ENCODE data around the gene FAM3A.
"Not testable (repeated sequence)": the region's sequence is repeated elsewhere in the genome, so short reads cannot be mapped to it uniquely, and the experiment has no call there.

Gene FAM3A, protein sequence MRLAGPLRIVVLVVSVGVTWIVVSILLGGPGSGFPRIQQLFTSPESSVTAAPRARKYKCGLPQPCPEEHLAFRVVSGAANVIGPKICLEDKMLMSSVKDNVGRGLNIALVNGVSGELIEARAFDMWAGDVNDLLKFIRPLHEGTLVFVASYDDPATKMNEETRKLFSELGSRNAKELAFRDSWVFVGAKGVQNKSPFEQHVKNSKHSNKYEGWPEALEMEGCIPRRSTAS

GRCh38 chrX:154515966-154516655 lies at the start of gene FAM3A:
FAM3A (minus strand) TSS chrX:154516232; CDS start chrX:154515772, 460 bp downstream.
- peak; percentile 87 for DNase-seq

DNA sequence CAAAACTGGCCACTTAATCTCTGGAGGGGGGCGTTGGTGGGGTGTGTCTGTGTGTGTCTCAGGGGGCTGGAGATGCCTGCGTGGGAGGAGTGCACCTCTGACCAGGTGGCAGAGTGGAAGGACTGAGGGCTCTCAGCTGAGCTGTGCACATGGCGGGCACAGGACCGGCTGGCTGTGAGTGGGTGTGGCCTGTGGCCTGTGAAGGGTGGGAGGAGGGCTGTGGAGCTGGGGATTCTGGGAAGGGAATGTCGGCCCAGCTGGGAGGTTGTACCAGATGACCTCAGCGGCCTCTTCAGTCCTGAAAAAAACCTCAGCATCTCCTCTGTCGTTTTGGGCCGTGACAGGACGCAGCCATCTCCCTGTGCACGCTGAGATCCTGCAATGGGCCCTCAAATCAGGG lies 46.3 kb upstream of the FAM3A start:
- DNase-seq: not testable (repeated sequence)

- DNase-seq: not testable (repeated sequence)
Observed at GRCh38 chrX:154560326-154560725, 44.3 kb upstream of the FAM3A start.

DNA sequence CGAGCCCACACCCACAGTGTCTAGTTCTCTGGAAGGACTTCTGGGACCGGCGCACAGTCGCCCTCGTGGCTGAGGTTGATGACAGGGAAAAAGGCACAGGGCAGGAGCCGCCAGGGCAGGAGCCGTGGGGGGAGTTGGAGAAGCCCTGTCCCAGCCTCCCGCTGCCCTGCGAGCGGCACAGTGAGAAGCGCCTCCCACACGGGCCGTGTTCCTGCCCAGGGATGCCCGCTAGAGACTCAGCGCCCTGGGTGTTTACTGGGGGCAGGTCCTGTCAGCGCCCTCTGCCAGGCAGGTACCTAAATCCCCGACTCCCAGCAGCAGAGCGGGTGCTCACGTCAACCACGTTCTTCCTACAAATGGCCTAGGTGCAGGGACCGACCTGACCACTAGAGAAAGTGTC lies 42.9 kb upstream of the FAM3A start:
- DNase-seq: not testable (repeated sequence)

- not testable (repeated sequence) for DNase-seq
Observed at GRCh38 chrX:154558060-154558690, 42.1 kb upstream of the FAM3A start.

DNA sequence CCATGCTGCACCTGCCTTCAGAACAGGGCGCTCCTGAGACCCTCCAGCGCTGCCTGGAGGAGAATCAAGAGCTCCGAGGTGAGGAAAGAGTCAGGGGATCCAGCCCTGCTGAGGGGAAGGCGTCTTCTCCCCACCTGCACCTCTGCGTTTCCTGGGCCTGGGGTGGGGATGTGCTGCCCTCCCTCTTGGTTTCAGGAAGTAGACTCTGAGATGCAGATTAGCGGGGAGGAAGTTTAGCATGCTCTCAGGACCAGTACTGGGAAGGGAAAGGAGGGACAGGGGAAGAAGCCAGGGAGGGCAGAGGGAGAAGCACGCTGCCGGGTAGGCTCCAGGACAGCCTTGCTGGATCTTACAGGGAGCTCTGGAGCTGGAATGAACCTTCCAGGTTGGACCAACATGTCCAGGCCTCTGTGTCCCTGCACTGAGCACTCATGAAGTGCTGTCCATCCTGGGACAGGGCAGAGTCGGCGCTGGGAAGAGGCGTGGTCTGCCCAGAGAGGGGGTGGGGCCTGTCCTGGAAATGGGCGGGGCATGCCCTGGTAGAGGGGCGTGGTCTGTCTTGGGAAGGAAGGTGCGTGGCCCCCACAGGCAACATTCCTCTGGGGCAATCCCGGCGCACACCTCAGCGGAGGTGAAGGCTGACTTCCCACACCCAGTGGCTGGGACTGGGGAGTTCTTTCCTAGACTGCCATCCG lies 36.2 kb upstream of the FAM3A start:
- DNase-seq: not testable (repeated sequence)

- no peak for DNase-seq
Observed at GRCh38 chrX:154549766-154550165, 33.7 kb upstream of the FAM3A start.

GRCh38 chrX:154548028-154548316 lies 31.9 kb upstream of the FAM3A start:
- no peak for DNase-seq

GRCh38 chrX:154547245-154548027 lies 31.4 kb upstream of the FAM3A start, which contains the start of gene IKBKG:
IKBKG (plus strand) TSS chrX:154547620; CDS start chrX:154552003, 4,383 bp downstream.
- peak; percentile 85 for DNase-seq

DNA sequence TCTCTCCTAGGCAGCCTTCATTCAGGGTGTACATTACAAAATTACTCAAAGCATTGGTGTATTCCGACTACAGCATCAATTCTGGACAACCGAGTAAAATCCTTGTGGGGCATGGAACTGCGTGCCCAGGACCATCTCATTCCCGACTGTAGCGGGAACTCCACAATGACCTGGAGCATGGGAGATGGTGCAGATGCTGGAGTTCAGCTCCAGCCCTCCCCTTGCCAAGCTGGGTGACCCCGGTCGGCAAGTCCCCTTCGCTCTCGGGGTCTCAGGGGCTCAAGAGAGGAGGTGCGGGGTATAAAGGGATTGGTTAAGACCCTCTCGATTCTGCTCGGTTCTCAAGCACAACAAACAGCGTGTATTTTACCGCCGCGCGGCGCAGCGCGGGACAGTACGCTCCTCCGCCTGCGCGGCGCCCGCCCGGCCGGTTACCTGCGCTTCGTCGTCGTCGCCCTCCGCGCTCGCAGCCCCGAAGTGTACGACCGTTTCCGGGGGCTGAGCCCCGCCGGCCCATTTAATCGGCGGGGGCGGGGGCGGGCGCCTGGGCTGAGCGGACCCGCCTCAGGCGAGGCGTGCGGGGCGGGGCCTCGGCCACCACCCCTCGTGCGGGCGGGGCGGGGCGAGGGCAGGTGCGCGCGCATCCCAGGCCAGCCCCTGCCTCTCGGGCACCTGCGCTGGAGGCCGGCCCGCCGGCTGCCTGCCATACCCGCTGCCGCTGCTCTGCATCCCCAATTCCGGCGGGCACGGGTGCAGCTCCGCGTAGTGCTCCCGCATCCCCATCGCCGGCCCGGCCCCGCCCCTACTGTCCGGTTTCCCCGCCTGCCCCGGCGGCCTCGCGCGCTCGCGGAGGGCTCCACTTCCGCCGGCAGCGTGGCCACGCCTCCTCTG lies 30.6 kb upstream of the FAM3A start, which contains the start of gene G6PD:
G6PD (minus strand) TSS at position 493 of the 891 bp plus-strand sequence. CDS start 691 bp downstream, outside the sequence.
- peak; percentile 76 for DNase-seq

GRCh38 chrX:154545673-154546274 lies 29.7 kb upstream of the FAM3A start:
- DNase-seq: no peak

DNA sequence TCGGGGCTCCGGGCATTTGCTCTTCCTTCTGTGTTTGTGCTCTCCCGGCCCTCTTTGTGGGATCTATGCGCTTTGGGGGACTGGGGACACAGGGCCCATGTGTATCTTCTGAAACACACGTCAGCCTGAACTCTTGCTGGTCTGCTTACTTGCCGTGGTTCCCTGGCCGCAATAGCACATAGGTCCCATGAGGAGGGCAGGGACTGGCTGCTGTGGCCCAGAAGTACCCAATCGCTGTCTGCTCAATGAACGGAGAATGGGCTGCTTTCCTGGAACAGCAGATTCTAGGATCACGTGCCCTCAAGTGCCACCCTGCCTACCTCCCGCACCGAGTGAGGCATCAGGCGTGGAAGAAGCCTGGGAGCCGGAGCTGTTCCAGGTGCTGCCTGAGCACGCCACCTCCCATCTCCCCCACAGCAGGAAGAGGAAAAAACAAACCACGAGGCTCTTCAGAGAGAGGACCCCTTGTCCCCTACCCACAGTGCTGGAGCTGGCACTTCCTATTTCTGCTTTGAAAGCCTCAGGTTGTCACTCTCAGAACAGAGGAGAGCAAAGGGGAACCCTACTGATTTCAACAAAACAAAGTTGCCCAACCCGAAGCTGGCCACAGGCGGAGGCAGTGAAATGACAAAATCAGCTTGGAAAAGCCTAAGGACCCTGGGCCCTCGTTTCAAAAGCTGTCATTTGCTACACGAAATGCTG lies 26.8 kb upstream of the FAM3A start:
- DNase-seq: no peak

DNA sequence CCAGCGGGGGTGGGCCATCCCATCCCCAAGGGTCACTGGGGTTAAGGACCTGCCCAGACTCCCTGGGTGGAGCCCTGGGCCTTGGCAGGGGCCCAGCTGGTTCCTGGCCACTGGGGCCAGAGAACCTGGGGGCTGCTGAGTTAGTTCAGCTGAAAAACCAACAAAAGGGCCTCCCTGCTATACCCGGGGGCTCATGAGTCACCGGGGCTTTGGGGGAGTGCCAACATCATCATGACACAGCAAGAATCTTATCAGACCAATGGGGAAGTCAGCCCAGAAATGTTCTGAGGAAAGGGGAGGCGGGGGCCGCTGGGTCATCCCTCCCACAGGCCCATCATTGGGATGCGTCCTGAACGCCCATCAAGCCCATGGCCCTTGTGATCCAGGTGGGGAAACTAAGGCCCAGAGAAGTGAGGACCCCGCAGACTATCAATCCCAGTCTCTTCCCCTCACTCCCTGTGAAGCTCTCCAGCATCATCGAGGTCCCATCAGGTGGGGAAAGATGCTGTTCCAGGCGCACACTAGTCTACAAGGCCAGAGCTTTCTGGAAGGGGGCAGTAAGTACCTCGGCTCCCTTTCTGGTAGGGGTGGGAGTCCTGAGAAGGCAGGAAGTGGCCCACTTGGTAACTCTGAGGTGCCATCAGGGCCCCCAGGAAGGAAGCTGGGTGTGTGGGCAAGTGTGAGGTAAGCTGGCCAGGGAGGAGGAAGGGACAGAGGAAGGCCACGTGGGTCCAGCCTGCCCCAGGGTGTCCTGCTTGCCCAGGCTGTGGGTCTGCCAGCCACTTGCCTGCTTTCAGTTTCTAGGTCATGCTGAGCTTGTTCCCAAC lies 26.1 kb upstream of the FAM3A start:
- DNase-seq: peak; percentile 46

DNA sequence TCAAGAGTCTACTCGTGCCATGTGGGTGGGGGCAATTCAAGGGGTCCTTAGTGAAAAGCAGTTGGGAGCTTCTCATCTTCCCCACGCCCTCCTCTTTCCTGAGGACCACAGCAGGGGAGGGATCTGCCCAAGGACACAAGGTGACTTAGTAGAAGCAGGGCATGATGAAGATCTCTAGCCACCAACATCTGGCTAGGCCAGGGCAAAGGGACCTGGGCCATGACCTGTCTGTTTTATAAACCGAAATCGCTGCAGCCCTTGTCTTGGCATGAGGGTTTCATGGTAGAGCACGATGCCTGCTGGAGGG lies 25.5 kb upstream of the FAM3A start:
- no peak for DNase-seq

DNA sequence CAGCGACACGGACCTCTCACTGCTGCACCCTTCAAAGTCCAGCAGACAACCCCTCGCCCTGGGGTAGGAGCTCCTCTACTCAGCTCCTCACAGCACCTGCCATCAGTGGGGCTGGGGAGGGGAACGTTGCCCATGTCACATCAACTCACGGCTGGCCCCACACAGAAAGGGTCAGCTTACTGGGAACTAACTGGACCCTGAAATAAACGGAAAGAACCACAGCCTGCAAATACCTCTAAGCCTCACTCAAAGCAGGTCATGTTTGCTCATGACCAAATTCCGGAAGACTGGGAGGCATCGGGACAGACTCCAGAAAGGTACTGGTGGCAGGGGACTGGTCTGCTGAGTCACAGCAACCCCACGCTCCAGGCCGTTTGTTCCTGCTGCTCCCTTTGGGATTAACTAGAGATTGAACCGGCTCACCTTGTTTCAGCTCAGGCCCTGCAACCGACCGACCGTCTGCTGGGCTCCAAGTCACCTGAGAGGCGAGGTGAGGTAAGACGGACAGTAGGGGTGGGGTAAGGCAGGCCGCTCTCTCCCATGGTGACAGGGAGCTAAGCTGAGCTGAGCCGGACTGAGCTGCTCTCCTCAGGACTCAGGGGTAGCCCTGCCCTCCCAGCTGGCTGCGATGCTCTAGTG lies 25.0 kb upstream of the FAM3A start:
- DNase-seq: no peak

DNA sequence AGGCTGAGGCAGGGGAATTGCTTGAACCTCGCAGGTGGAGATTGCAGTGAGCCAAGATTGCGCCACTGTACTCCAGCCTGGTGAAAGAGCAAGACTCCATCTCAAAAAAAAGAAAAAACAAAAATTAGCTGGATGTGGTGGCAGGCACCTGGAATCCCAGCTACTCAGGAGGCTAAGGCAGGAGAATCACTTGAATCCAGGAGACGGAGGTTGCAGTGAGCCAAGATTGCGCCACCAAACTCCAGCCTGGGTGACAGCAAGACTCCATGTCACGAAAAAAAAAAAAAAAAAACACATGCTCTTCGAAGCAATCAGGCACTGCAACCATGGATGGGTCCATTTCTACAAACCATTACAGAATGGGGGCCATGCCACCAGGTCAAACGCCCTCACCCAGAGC lies 24.3 kb upstream of the FAM3A start:
- DNase-seq: not testable (repeated sequence)

DNA sequence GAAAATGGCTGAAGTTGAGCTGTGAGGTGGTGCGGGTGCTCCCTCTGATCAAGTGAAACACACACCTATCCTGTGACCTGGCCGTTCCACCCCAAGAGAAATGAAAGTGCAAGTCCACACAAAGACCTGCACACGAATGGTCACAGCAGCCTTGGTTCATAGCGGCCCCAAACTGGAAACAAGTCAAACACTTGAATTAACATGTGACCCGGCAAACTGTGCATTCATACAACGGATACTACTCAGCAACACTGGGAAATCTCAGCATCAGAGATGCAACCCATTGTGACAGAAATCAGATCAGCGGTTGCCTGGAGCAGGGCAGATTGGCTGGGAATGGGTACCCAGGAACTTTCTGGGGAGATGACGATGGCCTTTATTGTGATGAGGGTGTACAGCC lies 23.0 kb upstream of the FAM3A start:
- DNase-seq: no peak

DNA sequence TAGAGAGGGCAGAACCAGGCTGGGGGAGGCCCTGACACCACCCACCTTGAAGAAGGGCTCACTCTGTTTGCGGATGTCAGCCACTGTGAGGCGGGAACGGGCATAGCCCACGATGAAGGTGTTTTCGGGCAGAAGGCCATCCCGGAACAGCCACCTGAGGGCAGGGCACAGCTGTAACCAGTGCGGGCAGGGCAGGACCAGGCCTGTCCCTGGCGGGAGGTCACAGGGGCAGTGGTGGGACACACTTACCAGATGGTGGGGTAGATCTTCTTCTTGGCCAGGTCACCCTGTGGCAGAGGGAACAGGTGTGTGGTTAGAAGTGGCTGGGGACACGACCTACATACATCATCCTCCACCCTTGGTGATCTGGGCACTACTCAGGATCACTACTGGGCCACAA lies 19.9 kb upstream of the FAM3A start:
- DNase-seq: no peak

Measured in stimulated activated naive CD4-positive, alpha-beta T cell treated with Interleukin-2 at 50 U/mL for 16 hours (primary cell).